Aorta (tissue), 5 donors: ENCODE results near the gene GABRB2. TPM values are rescaled to one million over a fixed set of nuclear protein-coding genes. Genes with fewer than 3 reads are reported as not detected.

ENCODE experiments used
- ATAC-seq: fragments of 200-7000 bp; cut with Tn5 transposase; one replicate; pipeline ENCODE4 v1.9.1; 2022; ENCODE audit warnings: moderate library complexity; ENCODE audit not compliant: low FRiP score
- DNase-seq, 2 donors: peaks; one replicate each; pipeline ENCODE4 v3.0.0-alpha.2; 2020
- H3K27ac ChIP-seq, 2 donors: one replicate each; pipeline ENCODE4 v1.5.1; 2013; ENCODE audit warnings: low read length in 2 of 2, mild to moderate bottlenecking in 2 of 2, moderate library complexity in 2 of 2, control low read depth in 1 of 2, inconsistent platforms in 1 of 2, low read depth in 1 of 2
- H3K27me3 ChIP-seq, 2 donors: one replicate each; pipeline ENCODE4 v1.6.1; 2013; ENCODE audit warnings: control low read depth in 1 of 2, low read length in 1 of 2, mild to moderate bottlenecking in 1 of 2, moderate library complexity in 1 of 2; ENCODE audit not compliant: insufficient read depth in 2 of 2, control insufficient read depth in 1 of 2
- H3K36me3 ChIP-seq, 2 donors: one replicate each; pipeline ENCODE4 v1.6.1; 2013; ENCODE audit warnings: control low read depth in 1 of 2, low read length in 1 of 2, mild to moderate bottlenecking in 1 of 2; ENCODE audit not compliant: insufficient read depth in 2 of 2, control insufficient read depth in 1 of 2
- H3K4me1 ChIP-seq, 2 donors: one replicate each; pipeline ENCODE4 v1.6.1; 2013; ENCODE audit warnings: low read length in 2 of 2, control low read depth in 1 of 2, mild to moderate bottlenecking in 1 of 2, moderate library complexity in 1 of 2; ENCODE audit not compliant: insufficient read depth in 2 of 2, control insufficient read depth in 1 of 2
- H3K4me3 ChIP-seq, 2 donors: one replicate each; pipeline ENCODE4 v1.5.1; 2013; ENCODE audit warnings: low read length in 2 of 2, control low read depth in 1 of 2, mild to moderate bottlenecking in 1 of 2
- H3K9me3 ChIP-seq: one replicate; pipeline ENCODE4 v1.6.1; 2013; ENCODE audit warnings: mild to moderate bottlenecking, low read length; ENCODE audit not compliant: control insufficient read depth
- WGBS, 2 donors: extraction: QIAGEN DNeasy Blood & Tissue Kit; methylation state at CpG; one replicate each; pipeline ENCODE4 v1.1.7; 2013; 5-methylcytosine and 5-hydroxymethylcytosine counted together
- intact Hi-C, 2 donors: fragments of 100-400 bp; cut with DNase I; formaldehyde crosslinking; loops; one replicate each; pipeline versions ENCODE4 v1.14.2 to v1.15.0; 2022
- polyA plus RNA-seq, 2 donors: library from polyadenylated mRNA; stranded (reverse); fragments of 200-250 nt; gene quantifications; one replicate each; pipeline ENCODE4 v1.2.3, GENCODE V29; 2013
- total RNA-seq, 2 donors: library from RNA; stranded (reverse); fragmentation: NEBNext Ultra II Directional; extraction: Animal tissue kit (Norgen Biotek cat#: 25700); gene quantifications; one replicate each; pipeline ENCODE4 v1.2.1, GENCODE V29; 2021
- donor health status: healthy with polysubstance abuse.
- donor health status: Bipolar disorder and iron deficiency.
- donor health status: DM: no; HTN: no; CAD: no.
- donor health status: DM: no; HTN: no; CAD: no.
- donor health status: DM: yes; HTN: yes; CAD: no.

The GABRB2 gene
- total and polyA plus RNA-seq, 4 donors, result 0.03 to 1.1 (median 0.33) TPM

- 9 to 14% methylated on average over 2 of the region's 2 CpGs for WGBS, 2 donors
- no peak for DNase-seq
- no peaks in the 10 kb centered on the region for H3K9me3 ChIP-seq
- H3K27me3 ChIP-seq, result no peaks in the 10 kb centered on the region
- no peaks in the 10 kb centered on the region for H3K36me3 ChIP-seq
- no peak overlapping the region for H3K27ac ChIP-seq
- no peak for ATAC-seq
- intact Hi-C loops, result no loop called here
- H3K4me3 ChIP-seq, result no peak overlapping the region
- no peaks in the 10 kb centered on the region for H3K4me1 ChIP-seq
Measured at GRCh38 chr5:161409471-161409870, 137.1 kb downstream of the GABRB2 start.

- intact Hi-C loops, result no loop called here
- Histone ChIP-seq H3K27me3 (no peaks in the 10 kb centered on the region), H3K9me3 (no peaks in the 10 kb centered on the region), H3K36me3 (no peaks in the 10 kb centered on the region), H3K4me1 (no peaks in the 10 kb centered on the region), H3K27ac (no peak overlapping the region), H3K4me3 (no peak overlapping the region)
- DNase-seq (no peak), ATAC-seq (no peak)
- WGBS, 2 donors, result 30 to 39% methylated on average over 3 of the region's 3 CpGs
Measured at GRCh38 chr5:161406880-161407279, 139.6 kb downstream of the GABRB2 start.

- Histone ChIP-seq H3K27ac (no peak overlapping the region), H3K36me3 (no peaks in the 10 kb centered on the region), H3K4me3 (no peak overlapping the region), H3K27me3 (no peaks in the 10 kb centered on the region), H3K4me1 (no peaks in the 10 kb centered on the region), H3K9me3 (no peaks in the 10 kb centered on the region)
- DNase-seq, result no peak
- 39 to 58% methylated on average over 1 of the region's 1 CpG for WGBS, 2 donors
- intact Hi-C loops, result no loop called here
- no peak for ATAC-seq
Measured at GRCh38 chr5:161403996-161404395, 142.5 kb downstream of the GABRB2 start.

GRCh38 chr5:161403121-161403520 lies 143.4 kb downstream of the GABRB2 start:
- no peaks in the 10 kb centered on the region for H3K4me1 ChIP-seq
- H3K4me3 ChIP-seq, result no peak overlapping the region
- WGBS, 2 donors, result 61 to 64% methylated on average over 2 of the region's 2 CpGs
- no peaks in the 10 kb centered on the region for H3K9me3 ChIP-seq
- H3K27me3 ChIP-seq, result no peaks in the 10 kb centered on the region
- no peaks in the 10 kb centered on the region for H3K36me3 ChIP-seq
- DNase-seq (no peak), ATAC-seq (no peak)
- no peak overlapping the region for H3K27ac ChIP-seq
- intact Hi-C loops, result no loop called here

- no peaks in the 10 kb centered on the region for H3K4me1 ChIP-seq
- intact Hi-C loops, result no loop called here
- no peaks in the 10 kb centered on the region for H3K27me3 ChIP-seq
- WGBS, 2 donors, result 51 to 55% methylated on average over 4 of the region's 4 CpGs
- no peaks in the 10 kb centered on the region for H3K36me3 ChIP-seq
- no peak for DNase-seq
- no peak overlapping the region for H3K4me3 ChIP-seq
- H3K9me3 ChIP-seq, result no peaks in the 10 kb centered on the region
- H3K27ac ChIP-seq, result no peak overlapping the region
- ATAC-seq, result no peak
Measured at GRCh38 chr5:161400583-161400982, 145.9 kb downstream of the GABRB2 start.

- H3K27me3 ChIP-seq, result no peaks in the 10 kb centered on the region
- no peak for ATAC-seq
- no peaks in the 10 kb centered on the region for H3K36me3 ChIP-seq
- H3K4me1 ChIP-seq, result no peaks in the 10 kb centered on the region
- H3K9me3 ChIP-seq, result no peaks in the 10 kb centered on the region
- H3K4me3 ChIP-seq, result no peak overlapping the region
- 28% methylated on average over 6 of the region's 6 CpGs for WGBS, 2 donors
- H3K27ac ChIP-seq, result no peak overlapping the region
- intact Hi-C loops, result no loop called here
- no peak for DNase-seq
Measured at GRCh38 chr5:161399996-161400562, 146.4 kb downstream of the GABRB2 start.

- 74 to 86% methylated on average over 4 of the region's 4 CpGs for WGBS, 2 donors
- Histone ChIP-seq H3K27me3 (no peaks in the 10 kb centered on the region), H3K9me3 (no peaks in the 10 kb centered on the region), H3K27ac (no peak overlapping the region), H3K4me3 (no peak overlapping the region), H3K36me3 (no peaks in the 10 kb centered on the region), H3K4me1 (no peaks in the 10 kb centered on the region)
- ATAC-seq, result no peak
- intact Hi-C loops, result no loop called here
- DNase-seq, result no peak
Measured at GRCh38 chr5:161397448-161397847, 149.1 kb downstream of the GABRB2 start.

- no peak for ATAC-seq
- H3K4me3 ChIP-seq, result no peak overlapping the region
- no peaks in the 10 kb centered on the region for H3K4me1 ChIP-seq
- 33 to 40% methylated on average over 3 of the region's 3 CpGs for WGBS, 2 donors
- no peak overlapping the region for H3K27ac ChIP-seq
- no peaks in the 10 kb centered on the region for H3K36me3 ChIP-seq
- intact Hi-C loops, result no loop called here
- no peak for DNase-seq
- H3K9me3 ChIP-seq, result no peaks in the 10 kb centered on the region
- H3K27me3 ChIP-seq, result no peaks in the 10 kb centered on the region
Measured at GRCh38 chr5:161396171-161396570, 150.4 kb downstream of the GABRB2 start.

GRCh38 chr5:161391724-161392123 lies 154.8 kb downstream of the GABRB2 start:
- ATAC-seq (no peak), DNase-seq (no peak)
- Histone ChIP-seq H3K27ac (no peak overlapping the region), H3K27me3 (no peaks in the 10 kb centered on the region), H3K4me1 (no peaks in the 10 kb centered on the region), H3K4me3 (no peak overlapping the region), H3K9me3 (no peaks in the 10 kb centered on the region), H3K36me3 (no peaks in the 10 kb centered on the region)
- 80 to 95% methylated on average over 1 of the region's 1 CpG for WGBS, 2 donors
- intact Hi-C loops, result no loop called here
